ENCODE measurements around the gene COPZ2.

DNA sequence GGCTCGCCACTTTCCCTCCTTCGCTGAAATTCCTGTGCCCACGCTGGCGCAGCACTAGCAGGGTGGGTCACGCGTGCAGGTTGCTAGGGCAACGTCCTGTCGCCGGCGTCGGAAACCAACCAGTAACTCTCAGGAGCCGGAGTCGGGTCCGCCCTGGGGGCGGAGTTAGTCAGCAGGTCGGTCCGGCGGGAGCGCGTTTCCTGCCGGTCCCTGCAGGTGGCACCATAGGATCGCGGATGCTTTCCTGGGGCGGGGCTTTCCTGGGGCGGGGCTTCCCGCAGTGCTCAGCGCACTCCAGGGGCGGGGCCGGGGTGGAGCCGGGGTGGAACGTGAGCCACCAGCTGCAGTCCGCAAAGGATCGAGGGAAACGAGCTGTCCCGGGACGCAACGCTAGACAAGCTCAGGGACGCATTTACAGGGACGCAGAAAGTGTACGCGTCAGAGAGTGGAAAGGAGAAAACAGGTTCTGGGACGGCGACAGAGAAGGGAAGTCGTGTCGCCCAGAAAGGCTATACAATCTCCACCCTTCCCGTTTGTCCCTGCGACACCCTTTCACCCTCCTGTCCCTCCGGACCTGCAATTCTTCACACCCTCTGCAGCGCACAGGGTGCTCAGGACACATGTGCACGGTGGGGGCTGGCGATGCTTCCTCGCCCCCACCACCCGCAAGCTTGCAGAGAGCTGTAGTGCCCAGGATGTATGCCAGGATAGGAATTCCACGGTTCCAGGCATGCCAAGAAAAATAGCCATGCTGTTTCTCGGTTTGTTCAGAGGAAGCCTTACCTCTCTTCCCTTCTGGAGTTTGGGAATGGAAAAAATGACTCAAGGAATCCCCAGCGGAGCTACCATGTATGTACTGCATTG is 12.3 kb downstream of the COPZ2 start:
- peak; percentile 78 for TF ChIP-seq L3MBTL2 (conservative IDR thresholded peaks at IDR 0.05)
- no peak for TF ChIP-seq FOXK2 (IDR thresholded peaks at IDR 0.05)
- no peak for TF ChIP-seq CTBP1 (IDR thresholded peaks at IDR 0.05; ENCODE audit: borderline replicate concordance)
- no peak for TF ChIP-seq LEF1 (IDR thresholded peaks at IDR 0.05; ENCODE audit: borderline replicate concordance)
- no peak for TF ChIP-seq NFRKB (IDR thresholded peaks at IDR 0.05)
- no peak for TF ChIP-seq SUZ12 (IDR thresholded peaks at IDR 0.05)

Data from HEK293T (cell line).